ENCODE results near the gene SLC30A2. TPM values are rescaled to one million over a fixed set of nuclear protein-coding genes. Genes with fewer than 3 reads are reported as not detected.

Gene SLC30A2
- total RNA-seq, 2 experiments from 2014 or later = not detected

GRCh38 chr1:26020330-26020768, 25.6 kb downstream of the SLC30A2 start:
- H3K27me3 Mint-ChIP-seq = no peaks in the 10 kb centered on the region
- ATAC-seq (no peak), DNase-seq (no peak)
- H3K27ac Mint-ChIP-seq = no peak overlapping the region
- POLR2A ChIA-PET = no interaction called here
- H3K4me3 Mint-ChIP-seq = no peak overlapping the region
- no peaks in the 10 kb centered on the region for H3K9me3 Mint-ChIP-seq (ENCODE audit: low read depth)
- CTCF ChIA-PET = interaction anchor here (0.6 to 1.0 kb wide), 4 partner anchors 14 to 967 kb away, joined by 3 to 4 read pairs (median 3); partner anchors contain the start of gene PAFAH2
- intact Hi-C loops (cut with DNase I, micrococcal nuclease) = no loop called here
- no peaks in the 10 kb centered on the region for H3K36me3 Mint-ChIP-seq (ENCODE audit: low read depth)
- H3K4me1 Mint-ChIP-seq = peaks cover 10% of the 10 kb centered on the region

DNA sequence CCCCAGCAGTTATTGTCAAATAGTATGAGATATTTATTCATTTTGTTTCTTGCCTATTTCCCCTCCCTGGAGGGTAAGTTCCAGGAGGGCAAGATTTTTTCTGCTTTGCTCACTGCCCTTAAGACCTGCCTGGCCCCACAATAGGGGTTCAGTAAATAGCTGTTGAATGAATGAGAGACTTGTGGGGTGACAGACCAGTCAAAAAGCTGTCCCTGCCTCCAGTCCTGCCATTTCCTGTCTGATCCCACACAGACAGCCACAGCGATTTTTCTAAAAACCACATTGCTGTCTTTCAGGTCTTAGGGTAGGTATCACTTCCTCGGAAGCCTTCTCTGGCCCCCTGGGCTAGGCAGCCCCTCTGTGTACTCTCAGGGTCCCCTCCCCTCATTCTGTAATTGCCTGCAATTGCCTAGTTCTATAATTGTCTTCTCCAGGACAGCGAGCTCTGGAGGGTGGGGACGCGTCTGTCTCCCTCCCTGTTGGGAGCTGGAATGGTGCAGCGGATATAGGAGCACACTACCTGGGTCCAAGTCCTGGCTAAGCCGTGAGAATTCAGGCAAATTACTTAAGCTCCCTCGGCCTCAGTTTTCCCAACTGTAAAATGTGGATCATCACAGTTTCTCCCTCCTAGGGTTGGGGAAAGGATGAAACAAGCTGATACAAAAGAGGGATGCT, 26.1 kb downstream of the SLC30A2 start:
- ATAC-seq = no peak
- DNase-seq = no peak
- Mint-ChIP-seq H3K4me1 (peaks cover 10% of the 10 kb centered on the region), H3K27ac (no peak overlapping the region), H3K36me3 (ENCODE audit: low read depth) (no peaks in the 10 kb centered on the region), H3K4me3 (no peak overlapping the region), H3K9me3 (ENCODE audit: low read depth) (no peaks in the 10 kb centered on the region), H3K27me3 (no peaks in the 10 kb centered on the region)
- POLR2A ChIA-PET = no interaction called here
- intact Hi-C loops (cut with DNase I, micrococcal nuclease) = no loop called here
- CTCF ChIA-PET = interaction anchor here (0.6 to 1.0 kb wide), 4 partner anchors 15 to 968 kb away, joined by 3 to 4 read pairs (median 3); partner anchors contain the start of gene PAFAH2

- CTCF ChIA-PET = interaction anchor here (0.6 to 1.9 kb wide), 7 partner anchors 9 to 435 kb away, joined by 3 to 5 read pairs (median 4); partner anchors contain the start of gene PAFAH2
- peaks cover 10% of the 10 kb centered on the region for H3K4me1 Mint-ChIP-seq
- H3K36me3 Mint-ChIP-seq (ENCODE audit: low read depth) = no peaks in the 10 kb centered on the region
- DNase-seq (no peak), ATAC-seq (no peak)
- no peaks in the 10 kb centered on the region for H3K27me3 Mint-ChIP-seq
- no peak overlapping the region for H3K4me3 Mint-ChIP-seq
- intact Hi-C loops (cut with DNase I, micrococcal nuclease) = no loop called here
- POLR2A ChIA-PET = no interaction called here
- no peak overlapping the region for H3K27ac Mint-ChIP-seq
- no peaks in the 10 kb centered on the region for H3K9me3 Mint-ChIP-seq (ENCODE audit: low read depth)
Observed at GRCh38 chr1:26017606-26018005, 28.3 kb downstream of the SLC30A2 start.

- peak; percentile 30 for DNase-seq
Observed at GRCh38 chr1:26016953-26017545, 28.9 kb downstream of the SLC30A2 start.

GRCh38 chr1:26016258-26016952, 29.5 kb downstream of the SLC30A2 start:
- CTCF ChIA-PET = interaction anchor here (1.0 to 1.9 kb wide), 4 partner anchors 18 to 47 kb away, joined by 3 to 5 read pairs (median 4); partner anchors contain the start of gene PAFAH2

More at GRCh38 chr1:26016953-26017545, 28.9 kb downstream of the SLC30A2 start:
- H3K4me1 Mint-ChIP-seq = peaks cover 10% of the 10 kb centered on the region
- H3K27me3 Mint-ChIP-seq = no peaks in the 10 kb centered on the region
- POLR2A ChIA-PET = no interaction called here
- no peaks in the 10 kb centered on the region for H3K36me3 Mint-ChIP-seq (ENCODE audit: low read depth)
- no peak overlapping the region for H3K27ac Mint-ChIP-seq
- no peak overlapping the region for H3K4me3 Mint-ChIP-seq
- ATAC-seq = peak; percentile 68
- intact Hi-C loops (cut with DNase I, micrococcal nuclease) = no loop called here
- H3K9me3 Mint-ChIP-seq (ENCODE audit: low read depth) = no peaks in the 10 kb centered on the region
- CTCF ChIA-PET = interaction anchor here (0.8 to 1.9 kb wide), 6 partner anchors 10 to 435 kb away, joined by 3 to 5 read pairs (median 4); no protein-coding TSS in a partner anchor

GRCh38 chr1:26015358-26015757, 30.6 kb downstream of the SLC30A2 start:
- H3K9me3 Mint-ChIP-seq (ENCODE audit: low read depth) = no peaks in the 10 kb centered on the region
- H3K36me3 Mint-ChIP-seq (ENCODE audit: low read depth) = no peaks in the 10 kb centered on the region
- intact Hi-C loops (cut with DNase I, micrococcal nuclease) = no loop called here
- H3K4me1 Mint-ChIP-seq = peaks cover 10% of the 10 kb centered on the region
- H3K4me3 Mint-ChIP-seq = no peak overlapping the region
- POLR2A ChIA-PET = no interaction called here
- H3K27ac Mint-ChIP-seq = no peak overlapping the region
- CTCF ChIA-PET = interaction anchor here (0.7 to 1.3 kb wide), 4 partner anchors 13 to 1756 kb away, joined by 3 to 5 read pairs (median 4); partner anchors contain the start of gene PAFAH2
- ATAC-seq (no peak), DNase-seq (no peak)
- no peaks in the 10 kb centered on the region for H3K27me3 Mint-ChIP-seq

More at GRCh38 chr1:26016258-26016952, 29.5 kb downstream of the SLC30A2 start:
- H3K27ac Mint-ChIP-seq = no peak overlapping the region
- H3K9me3 Mint-ChIP-seq (ENCODE audit: low read depth) = no peaks in the 10 kb centered on the region
- no peaks in the 10 kb centered on the region for H3K27me3 Mint-ChIP-seq
- POLR2A ChIA-PET = no interaction called here
- no peaks in the 10 kb centered on the region for H3K36me3 Mint-ChIP-seq (ENCODE audit: low read depth)
- H3K4me3 Mint-ChIP-seq = no peak overlapping the region
- ATAC-seq = no peak
- DNase-seq = no peak
- H3K4me1 Mint-ChIP-seq = peaks cover 10% of the 10 kb centered on the region
- intact Hi-C loops (cut with DNase I, micrococcal nuclease) = no loop called here

GRCh38 chr1:26014179-26014578, 31.7 kb downstream of the SLC30A2 start:
- Mint-ChIP-seq H3K4me3 (no peak overlapping the region), H3K27me3 (no peaks in the 10 kb centered on the region), H3K27ac (no peak overlapping the region), H3K4me1 (peaks cover 3% of the 10 kb centered on the region), H3K36me3 (ENCODE audit: low read depth) (no peaks in the 10 kb centered on the region), H3K9me3 (ENCODE audit: low read depth) (no peaks in the 10 kb centered on the region)
- DNase-seq (no peak), ATAC-seq (no peak)
- CTCF ChIA-PET = interaction anchor here (1.0 to 1.3 kb wide), 3 partner anchors 9 to 119 kb away, joined by 3 to 5 read pairs (median 5); no protein-coding TSS in a partner anchor
- POLR2A ChIA-PET = no interaction called here
- intact Hi-C loops (cut with DNase I, micrococcal nuclease) = no loop called here

GRCh38 chr1:26012864-26013263, 33.1 kb downstream of the SLC30A2 start:
- CTCF ChIA-PET = no interaction called here
- Mint-ChIP-seq H3K9me3 (ENCODE audit: low read depth) (no peaks in the 10 kb centered on the region), H3K4me3 (no peak overlapping the region), H3K27me3 (no peaks in the 10 kb centered on the region), H3K27ac (no peak overlapping the region), H3K36me3 (ENCODE audit: low read depth) (no peaks in the 10 kb centered on the region), H3K4me1 (peaks cover 3% of the 10 kb centered on the region)
- DNase-seq (no peak), ATAC-seq (no peak)
- POLR2A ChIA-PET = interaction anchor here (0.6 kb wide), 1 partner anchor 13 kb away, joined by 3 read pairs; no protein-coding TSS in a partner anchor
- intact Hi-C loops (cut with DNase I, micrococcal nuclease) = no loop called here

GRCh38 chr1:26010825-26011224, 35.1 kb downstream of the SLC30A2 start:
- POLR2A ChIA-PET = interaction anchor here (0.5 to 0.6 kb wide), 2 partner anchors 142 to 353 kb away, joined by 3 to 8 read pairs; no protein-coding TSS in a partner anchor
- H3K36me3 Mint-ChIP-seq (ENCODE audit: low read depth) = no peaks in the 10 kb centered on the region
- H3K4me3 Mint-ChIP-seq = no peak overlapping the region
- H3K27me3 Mint-ChIP-seq = no peaks in the 10 kb centered on the region
- no peaks in the 10 kb centered on the region for H3K9me3 Mint-ChIP-seq (ENCODE audit: low read depth)
- no peak for DNase-seq
- no peaks in the 10 kb centered on the region for H3K4me1 Mint-ChIP-seq
- ATAC-seq = no peak
- H3K27ac Mint-ChIP-seq = no peak overlapping the region
- CTCF ChIA-PET = interaction anchor here (0.7 to 1.7 kb wide), 4 partner anchors 11 to 223 kb away, joined by 3 to 5 read pairs (median 4); partner anchors contain the start of gene CEP85
- intact Hi-C loops (cut with DNase I, micrococcal nuclease) = no loop called here

- no peaks in the 10 kb centered on the region for H3K4me1 Mint-ChIP-seq
- no peak overlapping the region for H3K4me3 Mint-ChIP-seq
- no peaks in the 10 kb centered on the region for H3K36me3 Mint-ChIP-seq (ENCODE audit: low read depth)
- H3K27ac Mint-ChIP-seq = no peak overlapping the region
- no peak for ATAC-seq
- ChIA-PET CTCF (interaction anchor here (1.4 to 1.7 kb wide), 2 partner anchors 27 to 114 kb away, joined by 4 to 5 read pairs; no protein-coding TSS in a partner anchor), POLR2A (interaction anchor here (0.5 to 0.6 kb wide), 2 partner anchors 141 to 354 kb away, joined by 3 to 8 read pairs; no protein-coding TSS in a partner anchor)
- peak; percentile 27 for DNase-seq
- intact Hi-C loops (cut with DNase I, micrococcal nuclease) = no loop called here
- H3K9me3 Mint-ChIP-seq (ENCODE audit: low read depth) = no peaks in the 10 kb centered on the region
- no peaks in the 10 kb centered on the region for H3K27me3 Mint-ChIP-seq
Observed at GRCh38 chr1:26009796-26010447, 36.0 kb downstream of the SLC30A2 start.

GRCh38 chr1:26006710-26007109, 39.2 kb downstream of the SLC30A2 start:
- CTCF ChIA-PET = no interaction called here
- Mint-ChIP-seq H3K4me3 (no peak overlapping the region), H3K4me1 (no peaks in the 10 kb centered on the region), H3K9me3 (ENCODE audit: low read depth) (no peaks in the 10 kb centered on the region), H3K27me3 (no peaks in the 10 kb centered on the region), H3K27ac (no peak overlapping the region), H3K36me3 (ENCODE audit: low read depth) (no peaks in the 10 kb centered on the region)
- intact Hi-C loops (cut with DNase I, micrococcal nuclease) = no loop called here
- no peak for ATAC-seq
- POLR2A ChIA-PET = no interaction called here
- no peak for DNase-seq
